Stimulated activated CD8-positive, alpha-beta memory T cell treated with anti-CD3 and anti-CD28 coated beads, Interleukin-7, amount 100 ng/mL, for 1 hour (primary cell): ENCODE data around the gene KCTD5.

Experiments used
- DNase-seq, 2 donors: peaks; one replicate each; pipeline ENCODE4 v3.0.0-alpha.2; 2020; ENCODE audit warnings: low read depth in 2 of 2

Gene KCTD5

GRCh38 chr16:2724088-2724676 lies 41.9 kb downstream of the KCTD5 start:
- no peak for DNase-seq

- no peak for DNase-seq
Observed at GRCh38 chr16:2724816-2725348, 42.6 kb downstream of the KCTD5 start.

GRCh38 chr16:2726923-2727322 lies 44.6 kb downstream of the KCTD5 start:
- DNase-seq: no peak

GRCh38 chr16:2728034-2728433 lies 45.7 kb downstream of the KCTD5 start:
- DNase-seq: no peak

- DNase-seq: no peak
Observed at GRCh38 chr16:2734844-2735515, 52.7 kb downstream of the KCTD5 start.

- no peak for DNase-seq
Observed at GRCh38 chr16:2736476-2737237, 54.3 kb downstream of the KCTD5 start.

GRCh38 chr16:2737238-2737605 lies 54.9 kb downstream of the KCTD5 start:
- DNase-seq: no peak

GRCh38 chr16:2737895-2738418 lies 55.6 kb downstream of the KCTD5 start:
- no peak for DNase-seq

- DNase-seq: no peak
Observed at GRCh38 chr16:2738615-2739014, 56.3 kb downstream of the KCTD5 start.

- no peak for DNase-seq
Observed at GRCh38 chr16:2739625-2740430, 57.5 kb downstream of the KCTD5 start.

GRCh38 chr16:2740476-2740875 lies 58.2 kb downstream of the KCTD5 start:
- DNase-seq: no peak

- DNase-seq: no peak
Observed at GRCh38 chr16:2741168-2741567, 58.8 kb downstream of the KCTD5 start.

GRCh38 chr16:2742323-2743006 lies 60.1 kb downstream of the KCTD5 start:
- no peak for DNase-seq

GRCh38 chr16:2743007-2743810 lies 60.9 kb downstream of the KCTD5 start:
- no peak for DNase-seq

GRCh38 chr16:2744711-2745110 lies 62.4 kb downstream of the KCTD5 start:
- no peak for DNase-seq

GRCh38 chr16:2745116-2745890 lies 63.0 kb downstream of the KCTD5 start:
- no peak for DNase-seq

- no peak for DNase-seq
Observed at GRCh38 chr16:2745961-2746360, 63.6 kb downstream of the KCTD5 start.

- DNase-seq: no peak
Observed at GRCh38 chr16:2748757-2749455, 66.6 kb downstream of the KCTD5 start.

- DNase-seq: no peak
Observed at GRCh38 chr16:2749476-2749875, 67.2 kb downstream of the KCTD5 start.
